ENCODE data around the gene NAPSA. TPM values are rescaled to one million over a fixed set of nuclear protein-coding genes. Genes with fewer than 3 reads are reported as not detected.

The NAPSA gene
- total and polyA plus RNA-seq, 2 experiments from 2014 or later = 0.53 to 3.5 TPM

GRCh38 chr19:50311723-50312635 lies 53.5 kb downstream of the NAPSA start:
- peak overlapping the region; percentile 33 for H3K4me3 ChIP-seq
- DNase-seq (ENCODE audit: low read depth in 1 of 2, low spot score in 1 of 2) = peak; percentile 38 to 84

GRCh38 chr19:50310759-50311465 lies 54.5 kb downstream of the NAPSA start:
- H3K4me3 ChIP-seq = no peak overlapping the region
- no peak for TF ChIP-seq CTCF (IDR thresholded peaks at IDR 0.05; ENCODE audit: low read depth, low read length)

More at GRCh38 chr19:50311723-50312635, 53.5 kb downstream of the NAPSA start:
- Histone ChIP-seq H3K27ac (no peak overlapping the region), H3K27me3 (no peaks in the 10 kb centered on the region), H3K9me3 (ENCODE audit: low read depth) (no peaks in the 10 kb centered on the region), H3K36me3 (no peaks in the 10 kb centered on the region), H3K4me1 (ENCODE audit: low read depth) (peaks cover 11% of the 10 kb centered on the region)
- TF ChIP-seq CTCF (IDR thresholded peaks at IDR 0.05; ENCODE audit: low read depth, low read length) = peak; percentile 3

GRCh38 chr19:50309396-50310125 lies 55.9 kb downstream of the NAPSA start:
- TF ChIP-seq CTCF (IDR thresholded peaks at IDR 0.05; ENCODE audit: low read depth, low read length) = no peak
- Histone ChIP-seq H3K4me1 (ENCODE audit: low read depth) (peaks cover 4% of the 10 kb centered on the region), H3K4me3 (no peak overlapping the region), H3K9me3 (ENCODE audit: low read depth) (no peaks in the 10 kb centered on the region), H3K27me3 (no peaks in the 10 kb centered on the region), H3K36me3 (no peaks in the 10 kb centered on the region), H3K27ac (no peak overlapping the region)
- DNase-seq (ENCODE audit: low read depth in 1 of 2, low spot score in 1 of 2) = no peak

More at GRCh38 chr19:50310759-50311465, 54.5 kb downstream of the NAPSA start:
- no peak overlapping the region for H3K27ac ChIP-seq
- no peak for DNase-seq (ENCODE audit: low read depth in 1 of 2, low spot score in 1 of 2)
- no peaks in the 10 kb centered on the region for H3K36me3 ChIP-seq
- H3K4me1 ChIP-seq (ENCODE audit: low read depth) = peaks cover 11% of the 10 kb centered on the region
- no peaks in the 10 kb centered on the region for H3K9me3 ChIP-seq (ENCODE audit: low read depth)
- H3K27me3 ChIP-seq = no peaks in the 10 kb centered on the region

- no peaks in the 10 kb centered on the region for H3K27me3 ChIP-seq
- H3K4me3 ChIP-seq = no peak overlapping the region
- H3K4me1 ChIP-seq (ENCODE audit: low read depth) = peaks cover 3% of the 10 kb centered on the region
- no peaks in the 10 kb centered on the region for H3K36me3 ChIP-seq
- H3K27ac ChIP-seq = no peak overlapping the region
- H3K9me3 ChIP-seq (ENCODE audit: low read depth) = no peaks in the 10 kb centered on the region
- no peak for DNase-seq (ENCODE audit: low read depth in 1 of 2, low spot score in 1 of 2)
- no peak for TF ChIP-seq CTCF (IDR thresholded peaks at IDR 0.05; ENCODE audit: low read depth, low read length)
Measured at GRCh38 chr19:50308991-50309390, 56.4 kb downstream of the NAPSA start.

Other genes with a start within 250 kb of the NAPSA start
- gene IZUMO2, start 202.4 kb downstream of the NAPSA start, total RNA-seq = not detected in 2 replicates
- gene IZUMO2, start 202.4 kb downstream of the NAPSA start, polyA plus RNA-seq = not detected in 2 replicates
- 1.8 and 2.1 TPM in 2 replicates for gene MYH14, start 162.0 kb downstream of the NAPSA start, total RNA-seq
- gene MYH14, start 162.0 kb downstream of the NAPSA start, polyA plus RNA-seq = 0.32 and 3.0 TPM in 2 replicates
- 6.9 and 8.2 TPM in 2 replicates for gene KCNC3, start 36.3 kb downstream of the NAPSA start, total RNA-seq
- 4.3 and 6.9 TPM in 2 replicates for gene KCNC3, start 36.3 kb downstream of the NAPSA start, polyA plus RNA-seq
- 58.4 and 60.1 TPM in 2 replicates for gene NR1H2, start 10.8 kb upstream of the NAPSA start, total RNA-seq
- gene NR1H2, start 10.8 kb upstream of the NAPSA start, polyA plus RNA-seq = 58.3 and 62.0 TPM in 2 replicates
- 70.7 and 73.8 TPM in 2 replicates for gene POLD1, start 18.7 kb upstream of the NAPSA start, total RNA-seq
- gene POLD1, start 18.7 kb upstream of the NAPSA start, polyA plus RNA-seq = 62.3 and 74.3 TPM in 2 replicates
- 0.15 and 0.35 TPM in 2 replicates for gene SPIB, start 53.3 kb upstream of the NAPSA start, total RNA-seq
- 0.40 and 1.5 TPM in 2 replicates for gene SPIB, start 53.3 kb upstream of the NAPSA start, polyA plus RNA-seq
- 0.04 and 0.18 TPM in 2 replicates for gene MYBPC2, start 67.3 kb upstream of the NAPSA start, total RNA-seq
- 0.30 and 0.31 TPM in 2 replicates for gene MYBPC2, start 67.3 kb upstream of the NAPSA start, polyA plus RNA-seq
- gene EMC10, start 110.9 kb upstream of the NAPSA start, total RNA-seq = 308 and 370 TPM in 2 replicates
- 280 and 382 TPM in 2 replicates for gene EMC10, start 110.9 kb upstream of the NAPSA start, polyA plus RNA-seq
- 7.7 and 9.4 TPM in 2 replicates for gene GARIN5A, start 111.2 kb upstream of the NAPSA start, total RNA-seq
- 4.8 and 9.3 TPM in 2 replicates for gene GARIN5A, start 111.2 kb upstream of the NAPSA start, polyA plus RNA-seq
- gene JOSD2, start 145.6 kb upstream of the NAPSA start, total RNA-seq = 21.4 and 25.4 TPM in 2 replicates
- gene JOSD2, start 145.6 kb upstream of the NAPSA start, polyA plus RNA-seq = 29.5 and 44.8 TPM in 2 replicates
- gene ASPDH, start 148.3 kb upstream of the NAPSA start, total RNA-seq = not detected in 2 replicates
- not detected in 2 replicates for gene ASPDH, start 148.3 kb upstream of the NAPSA start, polyA plus RNA-seq
- gene LRRC4B, start 202.8 kb upstream of the NAPSA start, total RNA-seq = 38.7 and 56.4 TPM in 2 replicates
- 5.8 and 6.2 TPM in 2 replicates for gene LRRC4B, start 202.8 kb upstream of the NAPSA start, polyA plus RNA-seq